Embryonic facial prominence (tissue), 1 donor: Measurements from ENCODE around the gene SLC2A1.

Source experiments
- DNase-seq: peaks from one replicate; pipeline ENCODE4 v3.0.0-alpha.2; 2016; ENCODE audit errors: extremely low spot score

The SLC2A1 gene

DNA sequence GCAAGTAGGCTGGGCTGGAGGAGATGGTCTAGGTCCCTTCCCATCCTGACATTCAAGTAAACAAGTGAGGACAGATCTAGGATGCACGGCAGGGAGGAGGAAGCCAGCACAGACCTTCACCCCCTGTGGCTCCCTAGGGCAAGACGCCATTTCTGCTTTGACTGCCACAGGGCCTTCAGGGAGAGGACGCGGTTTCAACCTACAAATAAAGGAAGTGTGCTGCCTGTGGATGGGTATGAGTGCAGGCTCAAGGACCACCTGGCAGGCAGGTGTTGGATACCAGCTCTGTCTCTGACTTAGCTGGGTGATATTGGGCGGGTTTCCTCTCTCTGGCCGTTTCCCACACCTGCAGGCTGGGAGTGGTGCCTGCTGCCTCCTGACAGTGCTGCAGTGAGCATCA, 16.2 kb downstream of the SLC2A1 start:
- DNase-seq: no peak

DNA sequence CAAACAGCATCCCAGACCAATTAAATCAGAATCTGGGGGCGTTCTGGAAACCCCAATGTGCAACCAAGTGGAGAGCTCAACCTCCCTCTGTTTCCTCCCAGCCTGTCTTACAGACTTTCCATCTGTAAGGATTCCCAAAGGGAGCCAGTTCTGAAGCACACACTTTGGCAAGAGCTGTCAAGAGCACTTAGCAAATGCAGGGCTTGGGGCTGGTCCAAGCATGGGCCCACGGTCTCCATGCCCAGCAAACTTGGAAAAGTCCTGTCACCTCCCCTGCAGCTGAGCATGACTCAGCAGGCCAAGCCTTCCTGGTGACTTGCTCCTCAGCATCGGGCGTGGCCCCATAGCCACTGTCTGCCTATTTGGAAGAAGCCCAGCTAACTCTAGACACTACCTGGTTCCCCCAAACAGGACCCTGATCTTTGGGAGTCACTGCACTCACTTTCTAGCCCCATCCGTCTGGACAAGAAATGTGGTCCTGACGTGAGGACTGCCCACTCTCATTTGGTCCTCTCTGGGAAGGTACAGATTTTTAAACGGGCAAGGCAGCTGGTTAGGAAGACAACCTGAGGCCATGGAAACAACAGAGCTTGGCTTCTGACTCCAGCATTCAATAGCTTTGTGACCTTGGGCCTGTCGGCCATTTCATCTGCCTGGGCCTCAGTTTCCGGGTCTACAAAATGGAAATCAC, 16.9 kb downstream of the SLC2A1 start:
- no peak for DNase-seq

- no peak for DNase-seq
Measured at GRCh38 chr1:42940851-42941639, 17.6 kb downstream of the SLC2A1 start.

DNA sequence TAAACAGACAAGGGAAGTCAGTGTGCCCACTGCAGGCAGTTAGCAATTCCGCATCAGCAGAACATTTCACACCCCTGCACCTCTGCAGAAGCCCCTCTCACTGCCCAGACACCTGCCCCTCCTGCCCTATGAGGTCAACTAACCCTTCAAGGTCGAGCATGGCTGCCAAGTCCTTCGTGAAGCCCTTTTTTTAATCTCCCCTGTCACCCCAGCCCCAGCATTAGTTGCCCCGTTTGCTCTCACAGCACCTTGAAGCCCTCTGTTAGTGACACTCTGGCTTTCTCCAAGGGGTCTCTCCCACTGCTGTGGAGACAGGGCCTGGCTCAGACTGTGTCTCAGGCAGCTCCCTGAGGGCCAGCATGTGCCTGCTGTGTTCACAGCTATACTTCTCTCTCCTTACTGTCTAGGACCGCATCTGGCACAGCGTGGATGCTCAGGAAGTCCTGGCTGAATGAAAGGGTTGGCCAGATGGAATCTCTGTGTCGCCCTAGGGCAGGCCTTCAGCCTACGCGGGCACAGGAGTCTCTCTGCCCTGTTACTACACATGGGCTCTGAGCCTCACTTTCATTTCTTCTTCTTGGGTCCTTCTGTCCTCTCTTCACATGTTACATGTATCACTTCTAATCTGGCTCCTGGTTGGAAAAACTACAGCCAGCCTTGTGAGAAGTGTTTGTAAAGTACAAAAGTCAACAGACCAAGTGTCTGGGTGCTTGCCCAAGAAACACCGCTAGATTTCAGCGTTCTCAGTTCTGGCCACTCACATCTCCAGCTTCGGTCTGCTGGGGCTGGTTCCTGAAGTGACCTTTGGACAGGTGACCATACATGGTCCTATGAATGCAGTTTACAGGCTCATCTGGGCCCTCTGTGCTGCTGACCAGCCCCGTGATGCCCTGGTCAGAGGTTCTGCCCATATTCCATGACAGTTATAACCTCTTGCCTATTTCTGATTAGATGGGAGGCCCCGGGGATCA, 19.7 kb downstream of the SLC2A1 start:
- DNase-seq: no peak

GRCh38 chr1:42937836-42938644, 20.6 kb downstream of the SLC2A1 start:
- no peak for DNase-seq

DNA sequence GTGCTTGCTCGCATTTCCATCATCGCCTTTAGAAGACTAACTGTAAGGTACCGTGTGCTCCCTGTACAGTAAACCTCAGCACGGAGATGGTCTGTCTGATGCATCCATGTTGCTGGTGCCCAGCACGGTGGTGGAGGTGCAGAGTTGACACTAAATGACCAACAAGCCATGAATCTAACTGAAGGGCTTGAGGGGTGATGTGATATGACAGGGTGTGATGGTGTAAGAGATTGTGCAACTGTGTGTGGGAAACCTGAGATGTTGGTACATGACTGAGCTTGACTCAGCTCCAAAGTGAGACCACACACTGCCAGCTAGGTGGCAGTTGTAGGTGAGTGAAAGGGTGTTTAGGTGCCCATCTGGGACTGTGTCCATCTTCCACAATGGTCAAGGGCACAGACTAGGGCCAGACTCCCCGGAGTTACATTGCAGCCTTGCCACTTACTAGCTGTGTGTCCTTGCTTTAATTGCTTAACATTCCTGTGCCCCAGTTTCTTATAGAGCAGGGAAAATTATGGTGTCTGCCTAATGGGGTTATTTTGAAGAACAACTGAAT, 21.4 kb downstream of the SLC2A1 start:
- no peak for DNase-seq

DNA sequence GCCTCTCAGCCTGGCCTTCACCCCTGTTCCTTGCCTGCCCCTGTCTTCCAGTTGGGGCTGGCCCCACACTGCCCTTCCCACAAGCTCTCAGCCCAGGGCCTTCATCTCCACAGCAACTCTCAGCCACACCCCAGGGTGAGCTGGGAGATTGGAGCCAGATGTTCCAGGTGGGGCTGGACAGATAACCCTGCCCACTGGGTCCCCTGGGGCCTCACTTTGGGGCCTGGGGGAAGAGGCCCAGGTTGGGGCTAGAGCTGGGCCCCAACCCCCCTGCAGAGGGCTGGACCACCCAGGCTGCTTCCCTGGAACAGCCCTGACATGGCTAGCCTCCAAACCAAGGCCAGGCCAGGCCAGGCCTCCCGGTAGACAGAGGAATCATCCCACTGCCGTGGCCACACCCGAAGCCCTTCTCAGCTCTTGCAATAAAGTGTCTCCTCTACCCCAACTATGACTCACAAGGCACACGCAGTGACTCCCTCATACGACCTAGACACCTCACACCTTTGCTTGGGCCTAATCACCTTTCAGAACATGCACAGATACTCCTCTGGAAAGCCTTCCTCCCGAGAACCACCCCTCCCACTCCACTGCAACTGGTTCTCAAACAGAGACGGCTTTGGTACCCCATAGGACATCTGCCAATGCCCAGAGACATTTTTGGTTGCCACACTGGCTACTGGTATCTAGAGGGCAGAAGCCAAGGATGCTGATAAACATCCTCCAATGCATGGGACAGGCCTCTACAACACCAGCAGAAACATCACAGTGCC, 22.2 kb downstream of the SLC2A1 start:
- no peak for DNase-seq

DNA sequence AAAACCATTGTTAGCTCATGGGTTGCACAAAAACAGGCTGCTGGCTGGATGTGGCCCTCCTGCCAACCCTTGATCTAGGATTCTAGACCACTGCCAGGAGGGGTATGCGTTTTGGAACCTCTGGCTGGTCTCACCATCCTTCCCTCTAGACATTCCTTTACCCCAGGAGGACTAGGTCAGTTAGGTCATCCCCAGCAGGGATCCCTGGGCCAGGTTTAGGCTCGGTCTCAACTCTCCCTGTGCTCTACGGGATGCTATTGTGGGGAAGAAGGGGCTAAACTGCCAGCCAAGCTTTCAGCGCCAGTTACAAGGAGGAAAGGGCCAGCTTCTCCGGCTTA, 22.7 kb downstream of the SLC2A1 start:
- no peak for DNase-seq

DNA sequence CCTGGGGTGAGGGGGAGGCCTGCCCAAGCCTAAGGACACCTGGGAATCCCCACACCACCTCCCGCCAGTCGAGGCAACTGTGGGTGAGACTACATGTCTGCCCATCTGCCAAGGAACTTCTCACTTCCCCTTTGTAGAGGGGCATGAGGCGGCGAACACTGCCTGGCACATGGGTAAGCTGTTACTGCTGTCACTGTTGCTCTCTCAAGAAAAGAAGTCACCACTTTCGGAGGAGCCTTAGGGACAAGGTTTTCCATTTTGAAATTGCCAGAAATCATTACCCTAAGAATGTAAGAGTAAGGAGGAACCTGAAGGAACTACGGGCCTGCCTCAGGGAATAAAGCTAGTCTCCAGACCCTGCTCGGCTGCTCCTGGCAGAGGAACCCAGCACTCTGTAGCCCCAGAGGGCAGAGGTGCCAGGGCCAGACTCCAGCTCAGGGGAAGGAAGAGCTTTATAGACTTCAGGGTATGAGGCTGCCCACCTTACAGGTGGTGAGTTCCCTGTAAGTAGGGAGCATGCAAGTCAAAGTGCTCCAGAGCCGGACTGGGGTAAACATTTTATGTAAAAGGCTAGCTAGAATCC, 23.3 kb downstream of the SLC2A1 start:
- DNase-seq: no peak

- DNase-seq: no peak
Measured at GRCh38 chr1:42934541-42935312, 23.9 kb downstream of the SLC2A1 start.

- no peak for DNase-seq
Measured at GRCh38 chr1:42933610-42934491, 24.8 kb downstream of the SLC2A1 start.

- no peak for DNase-seq
Measured at GRCh38 chr1:42933060-42933586, 25.5 kb downstream of the SLC2A1 start.

GRCh38 chr1:42932442-42932941, 26.2 kb downstream of the SLC2A1 start:
- no peak for DNase-seq

GRCh38 chr1:42931911-42932422, 26.7 kb downstream of the SLC2A1 start:
- DNase-seq: no peak

DNA sequence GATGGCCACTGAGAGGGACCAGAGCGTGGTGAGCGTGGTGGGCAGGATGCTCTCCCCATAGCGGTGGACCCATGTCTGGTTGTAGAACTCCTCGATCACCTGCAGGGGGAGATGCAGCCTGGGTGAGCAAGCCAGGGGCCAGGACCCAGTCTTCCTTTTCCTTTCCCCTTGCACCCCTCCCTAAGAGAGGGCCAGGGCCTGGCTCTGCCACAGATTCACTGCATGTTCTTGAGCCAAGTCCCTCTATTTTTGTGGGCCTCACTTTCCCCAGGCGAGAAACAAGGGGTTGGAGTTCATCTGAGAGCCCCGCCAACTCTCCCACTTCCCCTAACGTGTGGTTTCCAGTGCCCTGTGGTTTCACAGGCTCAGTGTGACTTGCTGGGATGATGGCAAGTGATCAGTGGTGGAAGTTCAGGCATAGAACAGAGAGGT, 27.5 kb downstream of the SLC2A1 start:
- DNase-seq: no peak

- no peak for DNase-seq
Measured at GRCh38 chr1:42930178-42931107, 28.2 kb downstream of the SLC2A1 start.
